ENCODE measurements around the gene LUC7L2.
A peak's percentile ranks its signal among the peaks of the same experiment; 100 is the strongest.
"Not testable (repeated sequence)": the region's sequence is repeated elsewhere in the genome, so short reads cannot be mapped to it uniquely, and the experiment has no call there.

LUC7L2 gene

DNA sequence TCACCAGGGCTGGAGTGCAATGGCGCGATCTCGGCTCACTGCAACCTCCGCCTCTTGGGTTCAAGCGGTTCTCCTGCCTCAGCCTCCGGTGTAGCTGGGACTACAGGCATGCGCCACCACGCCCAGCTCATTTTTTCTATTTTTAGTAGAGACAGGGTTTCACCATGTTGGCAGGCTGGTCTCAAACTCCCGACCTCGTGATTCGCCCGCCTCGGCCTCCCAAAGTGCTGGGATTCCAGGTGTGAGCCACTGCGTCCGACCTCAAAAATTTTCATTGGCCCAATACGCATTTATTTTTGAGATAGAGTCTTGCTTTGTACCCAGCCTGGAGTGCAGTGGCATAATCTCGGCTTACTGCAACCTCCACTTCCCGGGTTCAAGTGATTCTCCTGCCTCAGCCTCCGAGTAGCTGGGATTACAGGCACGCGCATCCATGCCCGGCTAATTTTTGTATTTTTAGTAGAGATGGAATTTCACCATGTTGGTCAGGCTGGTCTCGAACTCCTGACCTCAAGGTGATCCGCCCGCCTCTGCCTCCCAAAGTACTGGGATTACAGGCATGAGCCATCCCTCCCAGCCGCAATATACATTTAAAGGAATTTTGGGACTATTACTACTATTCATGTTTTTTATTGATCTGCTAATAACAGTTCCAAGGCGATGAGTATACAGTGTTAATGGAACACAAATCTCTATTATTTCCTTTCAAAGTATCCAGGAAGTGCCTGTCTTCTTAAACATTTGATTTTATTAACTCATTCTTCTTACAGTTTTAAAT is 1.8 kb upstream of the LUC7L2 start:
- not testable (repeated sequence) for DNase-seq

DNA sequence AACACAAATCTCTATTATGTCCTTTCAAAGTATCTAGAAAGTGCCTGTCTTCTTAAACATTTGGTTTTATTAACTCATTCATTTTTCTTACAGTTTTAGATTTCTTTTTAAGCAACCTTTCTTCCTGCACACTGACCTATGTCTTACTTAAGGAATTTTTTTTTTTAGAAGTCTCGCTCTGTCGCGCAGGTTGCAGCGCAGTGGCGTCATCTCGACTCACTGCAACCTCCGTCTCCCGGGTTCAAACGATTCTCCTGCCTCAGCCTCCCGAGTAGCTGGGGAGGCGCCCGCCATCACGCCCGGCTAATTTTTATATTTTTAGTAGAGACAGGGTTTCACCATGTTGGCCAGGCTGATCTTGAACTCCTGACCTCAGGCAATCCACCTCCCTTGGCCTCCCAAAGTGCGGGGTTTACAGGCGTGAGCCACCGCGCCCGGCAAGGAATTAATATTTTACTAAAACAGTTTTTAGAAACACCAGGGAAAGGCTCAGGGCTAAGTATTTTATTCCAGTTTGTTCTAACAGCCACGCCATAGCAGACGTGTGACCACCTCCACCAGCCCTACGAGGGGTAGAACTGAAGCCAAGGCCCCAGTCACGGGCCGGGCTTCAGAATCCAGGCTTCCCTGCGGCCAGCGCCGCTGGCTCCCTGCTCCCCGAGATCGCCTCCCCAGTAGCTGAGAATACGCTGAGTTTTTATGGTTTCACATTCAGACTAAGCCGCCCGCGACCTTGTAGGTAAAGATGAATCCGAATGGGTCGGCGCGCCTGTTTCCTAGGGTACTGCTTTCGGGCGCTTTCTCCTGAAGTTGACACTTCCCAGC is 941 bp upstream of the LUC7L2 start:
- DNase-seq, result no peak

DNA sequence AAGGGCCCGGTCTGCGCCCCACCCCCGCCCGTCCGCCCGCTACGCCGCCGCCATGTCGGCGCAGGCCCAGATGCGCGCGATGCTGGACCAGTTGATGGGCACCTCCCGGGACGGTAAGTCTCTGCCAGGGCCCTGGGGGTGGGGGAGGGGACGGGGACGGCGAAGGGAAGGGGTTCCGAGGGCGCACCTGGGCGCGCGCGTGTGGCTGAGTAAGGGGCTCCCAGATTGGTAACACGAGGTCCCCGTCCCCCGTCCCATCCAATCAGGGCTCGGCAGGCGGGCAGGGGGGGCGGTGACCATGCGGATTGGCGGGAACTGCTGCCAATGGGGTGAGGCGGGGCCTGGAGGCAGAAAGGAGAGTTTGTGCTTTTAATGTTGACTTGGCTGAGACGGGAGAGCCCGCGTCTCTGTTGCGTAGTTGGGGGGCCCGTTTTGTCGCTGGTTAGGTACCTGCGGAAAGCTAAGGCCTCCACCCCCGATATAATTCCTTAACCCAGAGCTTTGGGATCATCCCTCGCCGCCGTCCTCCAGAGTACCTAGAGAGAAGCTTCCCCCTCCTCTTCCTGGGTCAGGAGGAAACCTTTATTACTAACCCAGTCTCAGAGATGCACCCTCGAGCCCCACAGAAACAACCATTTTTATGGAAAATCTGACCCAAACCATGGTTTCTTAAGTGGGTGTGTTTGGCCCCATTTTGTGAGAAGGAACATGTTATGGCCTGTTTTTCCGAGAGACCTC is 685 bp downstream of the LUC7L2 start:
- peak; percentile 87 for DNase-seq

DNA sequence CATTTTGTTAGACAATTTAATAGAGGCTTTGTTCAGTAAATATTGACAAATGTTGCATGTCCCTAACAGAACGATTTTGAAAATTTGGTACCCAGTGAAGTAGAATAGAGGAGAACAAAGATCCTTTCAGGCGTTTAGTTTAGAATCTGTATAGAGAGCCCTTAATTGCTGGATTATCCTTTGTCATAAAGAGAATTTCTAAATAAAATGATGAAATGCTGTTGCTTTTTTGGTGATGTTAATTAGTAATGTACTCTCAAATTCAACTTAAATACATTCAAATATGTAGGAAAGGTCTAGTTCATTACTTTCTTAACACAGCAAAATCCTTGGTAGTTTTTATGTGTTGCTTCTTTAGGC is 1.2 kb downstream of the LUC7L2 start:
- DNase-seq, result no peak

DNA sequence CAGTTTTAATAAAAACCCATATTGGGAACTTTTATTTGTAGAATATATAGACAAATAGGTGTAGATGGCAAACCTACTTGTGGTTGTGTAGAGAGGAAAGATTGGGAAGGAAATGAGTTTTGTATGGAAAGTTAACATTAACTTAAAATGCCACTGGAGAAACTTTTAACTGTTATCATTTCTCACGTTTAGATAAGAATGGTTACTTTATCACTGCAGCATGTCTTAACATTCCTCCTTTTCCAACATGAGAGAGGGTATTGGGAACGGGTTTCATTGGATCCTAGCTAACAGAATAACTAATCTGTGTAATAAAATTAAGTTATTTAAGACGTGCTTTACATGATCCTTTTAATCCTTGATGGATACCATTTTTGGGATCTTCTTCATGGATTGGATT is 1.8 kb downstream of the LUC7L2 start:
- DNase-seq, result no peak

DNA sequence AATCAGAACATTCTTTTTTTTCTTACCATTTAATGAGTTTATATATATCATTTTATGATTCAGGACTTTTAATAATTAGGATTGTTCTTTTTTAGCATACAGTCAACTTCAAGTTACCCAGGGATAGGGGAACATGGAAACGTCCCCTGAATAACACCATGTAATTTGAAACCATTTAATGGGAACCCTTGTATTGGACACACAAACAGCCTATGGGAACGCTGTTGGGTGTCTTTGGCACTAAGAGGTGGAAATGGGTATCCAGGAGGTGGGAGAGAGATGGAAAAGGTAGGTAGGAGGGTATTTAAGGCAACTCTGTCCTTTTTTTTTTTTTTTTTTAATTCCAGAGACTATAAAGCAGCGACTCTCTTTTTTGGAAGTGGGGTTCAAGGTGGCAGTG is 2.6 kb downstream of the LUC7L2 start:
- no peak for DNase-seq

DNA sequence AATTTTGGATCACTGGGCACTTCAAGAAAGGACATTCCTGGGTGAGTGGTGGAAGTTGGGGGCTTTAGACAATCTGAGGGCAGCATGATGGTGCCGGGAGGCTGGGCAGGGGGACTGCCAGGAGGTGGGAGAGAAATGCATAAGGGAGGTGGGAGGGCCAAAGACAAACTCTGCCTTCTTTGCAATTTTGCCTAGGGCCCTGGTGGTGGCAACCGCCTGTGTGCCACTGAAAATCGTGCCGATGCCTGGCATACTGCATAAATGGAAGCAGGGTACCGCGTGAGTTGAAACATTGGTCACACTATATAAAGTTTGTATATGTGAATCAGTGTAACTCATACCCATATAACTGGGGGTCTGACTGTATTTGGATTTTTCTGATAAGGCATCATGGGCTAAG is 3.3 kb downstream of the LUC7L2 start:
- no peak for DNase-seq

DNA sequence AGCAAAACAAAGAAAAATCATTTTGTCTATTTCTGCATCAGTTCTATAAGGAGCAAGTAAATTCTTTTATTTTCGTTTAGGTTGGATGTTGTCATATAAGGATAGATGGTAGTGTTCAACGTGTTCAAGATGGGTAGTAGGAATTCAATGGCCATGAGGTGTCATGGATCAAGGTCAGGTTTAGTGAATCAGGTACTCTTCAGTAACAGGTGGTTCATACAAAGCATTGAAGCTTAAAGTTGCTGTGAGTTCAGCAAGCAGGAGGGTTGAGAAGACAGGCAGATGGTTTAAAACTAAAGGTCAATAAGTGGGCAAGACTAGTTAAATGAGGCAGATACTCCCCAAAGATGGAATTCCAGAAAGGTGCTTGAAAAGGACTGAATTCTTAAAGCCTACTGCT is 5.6 kb downstream of the LUC7L2 start:
- no peak for DNase-seq

DNA sequence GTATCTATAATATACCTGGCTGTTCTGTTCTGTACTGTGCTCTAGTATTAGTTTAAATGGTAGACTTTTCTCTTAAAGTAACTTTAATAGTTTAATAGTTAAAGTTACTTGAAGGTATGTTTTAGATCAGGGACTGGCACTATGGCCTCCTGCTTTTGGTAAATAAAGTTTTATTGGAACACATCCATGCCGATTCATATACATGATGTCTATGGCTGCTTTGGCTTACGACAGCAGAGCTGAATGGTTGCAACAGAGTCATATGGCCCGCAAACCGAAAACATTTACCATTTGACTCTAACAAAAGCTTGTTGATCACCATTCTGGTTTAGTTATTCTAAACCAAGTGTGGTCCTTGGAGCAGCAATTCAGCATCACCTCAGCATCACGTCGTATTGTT is 6.7 kb downstream of the LUC7L2 start:
- no peak for DNase-seq

DNA sequence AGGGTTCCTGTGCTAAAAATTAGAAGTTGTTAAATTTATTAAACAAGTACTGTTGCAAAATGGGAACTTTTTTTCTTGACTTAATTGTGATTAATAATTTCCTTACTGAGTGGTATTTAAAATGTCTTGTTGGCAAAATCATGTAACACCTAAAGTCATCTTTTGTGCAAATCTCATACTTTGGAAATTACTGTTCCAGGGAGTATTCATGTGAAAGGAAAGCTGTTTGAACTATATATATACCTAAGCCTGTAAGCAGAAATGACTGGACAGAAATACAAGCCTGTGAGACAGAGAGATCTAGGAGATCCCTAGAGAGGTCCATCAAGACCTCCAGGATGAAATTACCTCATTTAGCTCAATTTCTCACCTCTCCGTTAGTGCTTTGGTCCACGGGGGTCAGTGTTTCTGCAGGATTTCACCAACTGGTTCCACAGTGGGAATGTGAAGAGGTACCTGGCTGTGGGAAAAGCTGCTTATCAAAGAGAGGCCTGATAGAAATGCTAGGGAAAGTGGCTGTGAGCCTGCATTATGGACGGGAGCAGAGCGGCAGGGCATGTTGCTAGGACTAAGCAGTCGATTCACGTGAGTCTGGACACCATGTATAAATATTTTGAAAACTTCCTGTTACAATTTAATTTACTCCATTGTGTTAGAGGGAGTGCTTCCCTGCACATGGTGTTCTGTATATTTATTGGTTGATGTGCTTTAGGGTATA is 7.9 kb downstream of the LUC7L2 start:
- DNase-seq, result no peak

DNA sequence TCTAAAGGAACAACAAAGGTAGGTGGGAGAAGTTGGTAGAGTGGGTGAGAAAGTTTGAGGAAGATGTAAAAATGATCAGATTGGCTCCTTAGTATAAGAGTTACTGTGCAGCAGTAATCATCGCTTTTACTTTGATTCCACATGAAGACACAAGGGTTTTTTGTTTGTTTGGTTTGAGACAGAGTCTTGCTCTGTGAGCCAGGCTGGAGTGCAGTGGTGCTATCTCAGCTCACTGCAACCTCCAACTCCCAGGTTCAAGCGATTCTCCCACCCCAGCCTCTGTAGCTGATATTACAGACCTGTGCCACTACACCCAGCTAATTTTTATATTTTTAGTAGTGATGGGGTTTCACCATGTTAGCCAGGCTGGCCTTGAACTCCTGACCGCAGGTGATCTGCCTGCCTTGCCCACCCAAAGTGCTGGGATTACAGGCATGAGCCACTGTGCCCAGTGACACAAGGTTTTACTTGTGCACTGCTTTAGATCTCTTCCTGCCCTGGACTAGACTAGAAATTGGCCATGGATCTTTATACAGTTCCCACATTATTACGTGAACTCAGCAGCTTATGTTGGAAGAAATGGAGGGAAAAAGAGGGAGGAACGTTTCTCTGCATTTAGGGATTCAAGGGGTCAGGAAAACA is 10.7 kb downstream of the LUC7L2 start:
- no peak for DNase-seq

DNA sequence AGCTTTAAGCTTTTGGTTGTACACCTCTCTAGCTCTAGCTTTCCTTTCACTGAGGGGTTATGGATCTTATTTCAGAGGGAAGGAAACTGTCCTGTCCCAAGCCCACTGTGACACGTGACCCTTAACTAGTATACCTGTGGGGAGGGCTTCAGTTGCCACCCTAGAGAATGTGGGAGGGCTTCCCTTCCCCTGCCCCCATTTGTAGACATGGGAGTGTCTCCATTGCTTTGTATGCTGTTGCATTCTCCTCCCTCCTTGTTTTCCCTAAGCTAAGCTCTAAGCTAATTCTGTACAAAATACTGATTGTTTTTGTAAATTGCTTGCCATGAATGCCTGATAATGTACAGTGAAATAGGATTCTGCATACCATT is 11.2 kb downstream of the LUC7L2 start:
- no peak for DNase-seq

DNA sequence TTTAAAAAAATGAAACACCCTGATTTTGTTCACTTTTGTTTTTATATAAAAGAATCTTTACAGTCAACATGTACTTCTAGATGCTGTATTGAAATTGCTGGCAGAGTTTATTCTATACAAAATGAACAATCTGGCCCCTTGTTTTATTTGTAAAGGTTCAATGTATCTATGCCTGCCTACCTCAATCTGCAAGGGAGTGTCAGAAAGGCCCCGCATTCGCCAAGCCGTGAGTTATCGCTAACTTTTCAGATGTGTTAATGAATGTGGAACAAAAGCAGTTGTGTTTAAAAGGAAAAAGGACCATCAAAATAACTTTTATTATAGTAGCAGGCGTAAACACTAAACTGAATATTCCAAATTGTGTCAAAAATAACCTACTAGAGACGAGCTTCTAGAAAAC is 14.6 kb downstream of the LUC7L2 start:
- no peak for DNase-seq

DNA sequence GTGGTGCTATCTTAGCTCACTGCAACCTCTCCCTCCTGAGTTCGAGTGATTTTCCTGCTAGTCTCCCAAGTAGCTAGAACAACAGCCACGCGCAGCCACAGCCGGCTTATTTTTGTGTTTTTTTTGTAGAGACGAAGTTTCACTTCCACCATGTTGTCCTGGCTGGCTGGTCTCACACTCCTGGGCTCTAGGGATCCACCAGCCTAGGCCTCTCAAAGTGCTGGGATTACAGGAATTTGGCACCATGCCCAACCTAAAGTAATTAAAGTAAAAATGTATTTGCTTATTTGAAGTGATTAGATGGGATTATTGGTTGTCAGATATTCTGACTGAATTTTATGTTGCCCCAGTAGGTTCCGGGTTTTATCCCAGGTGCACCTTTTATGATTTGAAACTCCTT is 22.7 kb downstream of the LUC7L2 start:
- no peak for DNase-seq

DNA sequence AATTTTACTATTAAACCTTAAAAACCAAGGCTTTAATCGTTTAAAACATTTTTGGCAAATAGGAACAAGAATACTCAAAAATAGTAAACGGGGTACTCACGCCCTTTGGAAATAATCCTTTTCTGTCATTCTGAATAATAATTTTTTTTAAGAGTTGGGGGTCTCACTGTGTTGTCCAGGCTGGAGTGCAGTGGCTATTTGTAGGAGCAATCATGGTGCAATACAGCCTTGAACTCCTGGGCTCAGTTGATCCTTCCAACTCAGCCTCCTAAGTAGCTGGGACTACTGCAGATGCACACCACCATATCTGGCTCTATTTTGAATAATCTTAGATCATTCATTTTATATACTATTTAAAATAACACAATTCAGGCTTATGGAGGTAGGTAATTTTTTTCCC is 24.9 kb downstream of the LUC7L2 start:
- no peak for DNase-seq

DNA sequence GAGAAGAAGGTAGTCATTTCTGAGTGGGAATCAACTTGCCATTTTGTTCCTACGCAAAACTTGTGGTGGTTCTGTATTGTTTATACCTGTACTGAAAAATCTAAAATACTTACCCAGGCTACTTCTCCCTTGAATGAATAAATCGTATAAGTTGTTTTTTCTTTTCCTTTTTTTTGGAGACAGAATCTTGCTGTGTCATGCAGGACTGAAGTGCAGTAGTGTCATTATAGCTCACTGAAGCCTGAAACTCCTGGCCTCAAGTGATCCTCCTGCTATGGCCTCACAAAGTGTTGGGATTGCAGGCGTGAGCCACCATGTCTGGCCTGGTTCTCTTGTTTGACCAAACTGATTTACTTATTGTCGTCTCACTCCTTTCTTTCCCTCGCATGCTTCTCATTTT is 27.9 kb downstream of the LUC7L2 start:
- DNase-seq, result no peak

DNA sequence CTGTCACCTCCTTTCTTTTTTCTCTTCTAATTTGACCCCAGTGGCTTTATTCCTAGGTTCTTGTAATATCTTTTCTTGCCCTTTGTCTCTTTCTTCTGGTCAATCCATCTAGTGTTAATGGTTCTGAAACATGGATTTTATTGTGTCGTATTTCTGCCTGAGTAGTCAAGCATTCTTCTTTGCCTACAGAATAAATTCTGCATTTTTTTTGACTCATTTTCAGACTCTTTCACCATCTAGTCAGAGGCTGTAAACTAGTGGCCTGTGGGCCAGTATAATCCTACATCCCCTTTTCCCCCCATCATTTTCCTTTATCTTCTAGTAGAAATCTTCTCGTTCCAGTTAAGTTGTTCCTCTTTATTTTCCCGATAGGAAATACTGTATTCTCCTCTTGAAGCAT is 29.4 kb downstream of the LUC7L2 start:
- no peak for DNase-seq

DNA sequence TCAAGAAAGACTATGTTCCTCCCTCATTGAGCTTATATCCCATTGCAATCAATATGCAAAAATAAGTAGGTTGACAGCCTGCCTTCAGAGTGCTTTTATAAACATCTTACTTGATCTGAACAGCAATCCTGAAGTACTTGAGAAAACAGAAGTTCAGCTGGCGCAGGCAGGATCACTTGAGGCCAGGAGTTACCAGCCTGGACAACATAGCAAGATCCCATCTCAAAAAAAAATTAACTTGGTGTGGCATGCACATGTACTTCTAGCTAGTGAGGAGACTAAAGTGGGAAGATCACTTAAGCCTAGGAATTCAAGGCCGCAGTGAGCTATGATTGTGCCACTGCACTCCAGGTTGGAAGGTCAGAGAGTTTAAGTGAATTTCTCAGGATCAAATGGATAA is 30.1 kb downstream of the LUC7L2 start:
- DNase-seq, result no peak

DNA sequence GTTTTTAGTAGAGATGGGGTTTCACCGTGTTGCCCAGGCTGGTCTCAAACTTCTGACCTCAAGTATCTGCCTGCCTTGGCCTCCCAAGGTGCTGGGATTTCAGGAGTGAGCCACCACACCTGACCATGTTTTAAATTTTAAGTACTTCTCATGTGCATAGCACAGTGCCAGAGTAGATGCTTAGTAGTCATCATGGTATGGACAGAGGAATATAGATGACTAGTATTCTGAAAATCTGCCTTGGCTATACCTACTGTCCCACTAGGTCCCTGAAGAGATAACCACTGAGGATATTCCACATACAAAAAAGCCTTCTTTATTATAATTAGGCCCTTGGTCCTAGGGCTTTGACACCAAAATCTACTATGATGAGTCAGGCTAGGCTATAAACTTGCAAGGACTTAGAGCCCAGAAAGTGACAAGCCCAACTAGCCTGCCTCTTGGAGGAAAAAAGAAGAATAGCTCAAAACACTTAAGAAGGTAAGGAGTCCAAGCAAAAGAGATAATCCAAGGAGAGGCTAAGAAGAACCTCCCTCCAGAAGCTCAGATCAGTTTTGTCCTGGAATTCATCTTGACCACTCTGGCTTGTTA is 34.0 kb downstream of the LUC7L2 start:
- no peak for DNase-seq

DNA sequence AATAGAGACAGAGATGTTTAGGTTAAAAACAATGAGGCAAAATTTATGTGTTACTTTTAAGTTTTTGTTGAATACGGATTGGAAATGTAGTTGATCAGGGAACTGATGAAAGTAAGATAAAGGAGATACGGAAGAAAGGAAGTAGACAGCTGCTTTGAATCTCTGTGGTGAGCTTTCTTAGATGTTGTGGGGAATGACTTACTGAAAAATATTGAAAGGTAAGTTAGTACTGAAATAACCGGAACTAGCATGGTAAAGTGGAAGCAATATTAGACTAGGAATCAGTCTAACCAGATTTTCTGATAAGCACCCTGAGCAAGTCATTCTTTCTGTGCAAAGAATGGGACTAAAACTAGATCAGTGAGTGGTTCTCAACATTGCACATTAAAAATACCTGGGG is 34.8 kb downstream of the LUC7L2 start:
- DNase-seq, result no peak

DNA sequence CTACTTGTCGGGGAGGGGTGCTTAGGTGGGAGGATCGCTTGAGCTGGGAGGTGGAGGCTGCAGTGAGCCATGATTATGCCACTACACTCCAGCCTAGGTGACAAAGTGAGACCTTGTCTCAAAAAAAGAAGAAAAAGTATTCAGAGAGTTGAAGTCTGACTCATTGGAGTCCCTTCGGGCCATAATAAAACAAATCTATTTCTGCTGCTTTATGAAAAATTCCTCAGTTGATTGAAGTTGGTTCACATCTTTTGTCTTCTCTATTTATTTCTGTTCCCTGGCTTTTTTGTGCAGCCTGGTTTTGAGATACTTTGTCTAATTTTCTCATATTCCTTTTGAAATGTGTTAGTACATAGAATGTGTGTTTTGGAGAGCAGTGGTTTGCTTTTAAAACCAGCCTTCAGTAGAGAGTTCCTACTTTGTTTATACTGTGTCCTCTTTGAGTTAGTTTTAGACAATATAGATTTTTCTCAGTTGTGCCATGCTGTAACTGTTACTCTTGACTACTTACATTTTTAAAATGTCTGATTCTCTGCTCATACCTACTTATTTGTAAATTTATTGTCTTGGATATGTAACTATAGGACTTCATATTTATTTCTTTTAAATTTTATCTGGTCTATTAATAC is 36.7 kb downstream of the LUC7L2 start:
- no peak for DNase-seq

DNA sequence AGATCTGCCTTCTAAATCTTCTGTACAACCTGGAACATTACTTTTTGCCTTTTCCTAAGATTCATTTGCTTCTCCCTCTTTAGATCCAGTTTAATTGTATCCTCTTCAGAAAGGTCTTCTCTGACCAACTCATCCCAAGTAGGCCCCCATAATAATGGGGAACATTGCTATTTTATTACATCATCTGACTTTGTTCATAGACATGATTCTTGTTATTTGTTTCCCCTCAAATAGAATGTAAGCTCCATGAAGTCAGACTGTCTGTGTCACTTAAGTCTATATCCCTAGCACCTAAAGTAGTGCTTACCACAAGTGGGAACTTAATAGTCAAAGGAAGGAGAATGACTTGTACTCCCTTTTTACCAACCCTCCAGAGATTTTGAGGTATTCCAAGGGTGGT is 37.5 kb downstream of the LUC7L2 start:
- no peak for DNase-seq
